HFF-Myc (cell line): ENCODE measurements around the gene SSNA1.

Source experiments
- DNase-seq: peaks from one replicate; pipeline ENCODE4 v3.0.0-alpha.2; 2011; ENCODE audit warnings: low read depth; ENCODE audit errors: extremely low read depth
- H3K4me3 ChIP-seq: replicated peaks from 2 replicates; pipeline ENCODE4 v1.5.1; 2011; ENCODE audit warnings: low read depth, mild to moderate bottlenecking, control low read depth, low read length
- CTCF ChIP-seq: IDR thresholded peaks from 2 replicates; pipeline ENCODE4 v1.5.1; 2012; ENCODE audit warnings: mild to moderate bottlenecking, low read depth, low read length, control low read depth; ENCODE audit errors: missing control alignments

Gene SSNA1

GRCh38 chr9:137198902-137199283, 10.4 kb downstream of the SSNA1 start:
- H3K4me3 ChIP-seq: peak overlapping the region; percentile 46
- DNase-seq: no peak
- no peak for TF ChIP-seq CTCF

- no peak for TF ChIP-seq CTCF
- peak overlapping the region; percentile 46 for H3K4me3 ChIP-seq
- no peak for DNase-seq
These were observed 11.1 kb downstream of the SSNA1 start for GRCh38 chr9:137199411-137200121.

GRCh38 chr9:137200311-137201204, 12.1 kb downstream of the SSNA1 start, which contains the start of gene TPRN:
Gene TPRN (minus strand): TSS chr9:137200741. CDS start chr9:137200711, 30 bp downstream.
- DNase-seq: peak; percentile 92
- H3K4me3 ChIP-seq: peak within 1 kb of the TSS; percentile 53
- TF ChIP-seq CTCF: no peak

GRCh38 chr9:137201205-137201868, 12.9 kb downstream of the SSNA1 start:
- no peak for TF ChIP-seq CTCF
- DNase-seq: no peak
- H3K4me3 ChIP-seq: peak overlapping the region; percentile 53

- TF ChIP-seq CTCF: no peak
- DNase-seq: no peak
- H3K4me3 ChIP-seq: no peak overlapping the region
These were observed 14.5 kb downstream of the SSNA1 start for GRCh38 chr9:137202966-137203365.

- TF ChIP-seq CTCF: no peak
- no peak for DNase-seq
- H3K4me3 ChIP-seq: peak overlapping the region; percentile 67
These were observed 16.3 kb downstream of the SSNA1 start for GRCh38 chr9:137204731-137205125.
